HG03280 (cell line): ENCODE results near the gene CAPN1.
"Not testable (repeated sequence)": the region's sequence is repeated elsewhere in the genome, so short reads cannot be mapped to it uniquely, and the experiment has no call there.

Experiments
- ATAC-seq: cut with Tn5 transposase; IDR thresholded peaks from one replicate; pipeline ENCODE4 v1.9.1; 2021; ENCODE audit warnings: mild to moderate bottlenecking, moderate library complexity; ENCODE audit not compliant: unreplicated experiment

Gene CAPN1

DNA sequence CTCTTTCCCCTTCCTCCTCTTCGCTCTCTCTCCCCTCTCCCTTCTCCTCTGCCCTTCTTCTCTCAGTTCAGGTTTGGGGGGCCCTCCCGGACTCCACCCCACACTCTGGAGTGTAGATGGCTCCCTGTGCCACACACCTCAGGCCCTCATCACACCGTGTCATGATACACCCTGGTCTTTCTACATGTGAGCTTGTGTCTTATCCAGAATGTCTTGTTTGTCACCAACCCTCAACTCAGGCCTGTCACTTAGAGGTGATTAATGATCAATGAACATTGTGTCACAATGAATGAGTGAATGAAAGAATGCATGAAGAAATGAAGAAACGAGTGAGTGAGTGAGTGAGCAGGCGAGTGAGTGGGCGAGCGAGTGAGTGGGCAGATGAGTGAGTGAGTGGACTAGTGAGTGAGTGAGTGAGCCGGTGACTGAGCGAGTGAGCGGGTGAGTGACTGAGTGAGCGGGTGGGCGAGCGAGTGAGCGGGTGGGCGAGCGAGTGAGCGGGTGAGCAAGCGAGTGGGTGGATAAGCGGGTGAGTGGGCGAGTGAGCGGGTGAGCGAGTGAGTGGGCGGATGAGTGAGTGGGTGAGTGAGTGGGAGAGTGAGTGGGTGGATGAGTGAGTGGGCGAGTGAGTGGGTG is 33.8 kb downstream of the CAPN1 start:
- no peak for ATAC-seq

DNA sequence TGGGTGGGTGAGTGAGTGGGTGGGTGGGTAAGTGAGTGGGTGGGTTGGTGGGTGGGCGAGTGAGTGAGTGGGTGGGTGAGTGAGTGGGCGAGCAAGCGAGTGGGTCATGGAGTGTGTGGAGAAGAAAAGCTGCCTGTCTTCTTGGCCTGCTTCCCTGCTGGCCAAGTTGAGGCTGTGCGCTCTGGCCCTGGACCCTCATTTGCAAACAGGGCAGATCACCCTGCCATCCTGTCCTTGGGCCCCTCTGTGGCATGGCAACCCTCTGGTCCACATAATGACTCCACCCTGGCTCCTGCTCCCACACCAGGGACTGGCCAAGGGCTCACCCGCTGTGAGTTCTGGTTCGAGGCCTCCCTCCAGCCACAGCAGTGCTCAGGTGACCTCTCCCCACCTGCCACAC is 35.1 kb downstream of the CAPN1 start:
- ATAC-seq, result no peak

- ATAC-seq, result no peak
Observed at GRCh38 chr11:65217441-65218423, 36.0 kb downstream of the CAPN1 start.

DNA sequence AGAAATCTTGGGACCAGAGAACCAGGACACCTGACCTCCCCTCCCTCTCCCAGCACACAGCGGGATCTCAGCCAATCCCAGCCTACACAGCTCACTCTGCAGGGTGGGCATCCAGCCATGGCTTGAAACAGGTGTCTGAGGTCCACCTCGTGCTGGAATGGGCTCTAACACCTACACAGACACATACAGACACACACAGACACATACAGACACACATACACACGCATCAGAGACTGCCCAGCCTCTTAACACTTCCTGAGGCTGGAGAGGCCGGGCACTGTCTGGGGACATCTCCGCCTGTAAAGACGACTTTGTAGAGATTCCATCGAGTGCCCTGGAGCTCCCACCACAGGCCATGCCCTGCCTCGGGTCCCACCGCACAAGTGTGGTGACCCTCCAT is 36.7 kb downstream of the CAPN1 start:
- ATAC-seq, result no peak

GRCh38 chr11:65219930-65220213 is 38.1 kb downstream of the CAPN1 start:
- no peak for ATAC-seq

DNA sequence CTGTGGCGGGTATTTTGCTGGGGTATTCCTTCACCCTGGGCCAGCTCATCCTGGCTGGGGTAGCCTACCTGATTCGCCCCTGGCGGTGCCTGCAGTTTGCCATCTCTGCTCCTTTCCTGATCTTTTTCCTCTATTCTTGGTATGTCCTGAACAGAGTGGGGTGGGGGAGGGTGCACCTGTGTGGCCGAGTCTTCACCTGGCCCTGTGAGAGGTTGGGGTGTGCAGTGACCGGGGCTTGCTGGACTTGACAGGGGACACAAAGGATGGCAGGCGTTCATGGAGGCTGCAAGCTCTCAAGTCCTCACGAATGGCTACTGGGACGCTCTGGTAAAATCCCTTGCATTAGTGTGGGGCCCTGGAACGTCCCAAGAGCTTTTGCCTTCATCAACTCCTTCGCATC is 39.3 kb downstream of the CAPN1 start:
- ATAC-seq, result no peak

DNA sequence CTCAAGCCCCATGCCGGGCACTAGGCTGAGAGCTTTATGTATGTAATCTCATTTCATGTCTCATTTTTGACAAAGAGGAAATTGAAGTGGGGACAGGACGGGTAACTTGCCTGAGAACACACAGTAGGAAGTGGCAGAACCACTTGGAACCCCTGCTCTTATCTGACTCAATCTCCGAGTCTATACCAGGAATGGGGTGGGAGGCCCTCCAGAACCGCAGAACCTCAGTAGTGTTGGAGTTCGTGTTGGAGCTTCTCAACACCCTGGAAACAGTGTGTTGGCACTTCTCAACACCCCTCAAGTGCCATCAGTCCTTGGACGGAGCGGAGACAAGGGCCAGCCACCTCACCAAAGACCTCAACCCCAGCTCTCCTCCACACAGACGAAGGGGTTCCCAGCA is 41.3 kb downstream of the CAPN1 start:
- no peak for ATAC-seq

DNA sequence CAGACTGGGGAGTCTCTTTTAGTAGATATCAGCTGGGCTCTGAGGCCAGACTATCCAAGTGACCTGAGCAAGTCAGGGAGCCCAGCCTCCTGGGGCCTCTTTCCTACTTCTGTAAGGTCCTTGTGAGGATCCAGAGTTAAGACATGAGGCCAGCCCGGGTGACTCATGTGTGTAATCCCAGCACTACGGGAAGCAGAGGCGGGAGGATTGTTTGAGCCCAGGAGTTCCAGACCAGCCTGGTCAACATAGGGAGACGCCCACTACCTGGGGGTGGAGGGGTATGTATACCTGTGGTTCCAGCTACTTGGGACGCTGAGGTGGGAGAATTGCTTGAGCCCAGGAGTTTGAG is 43.2 kb downstream of the CAPN1 start:
- no peak for ATAC-seq

GRCh38 chr11:65225279-65226102 is 43.8 kb downstream of the CAPN1 start:
- ATAC-seq, result no peak

DNA sequence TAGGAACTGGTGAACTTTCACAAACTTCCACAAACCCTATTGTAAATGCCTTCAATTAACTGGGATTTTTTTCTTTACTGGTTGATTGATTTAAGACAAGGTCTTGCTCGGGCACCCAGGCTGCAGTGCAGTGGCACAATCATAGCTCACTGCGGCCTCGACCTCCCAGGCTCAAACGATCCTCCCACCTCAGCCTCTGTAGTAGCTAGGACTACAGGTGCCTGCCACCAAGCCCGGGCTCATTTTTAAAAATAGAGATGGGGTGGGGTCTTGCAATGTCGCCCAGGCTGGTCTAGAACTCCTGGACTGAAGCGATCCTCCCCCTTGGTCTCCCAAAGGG is 44.3 kb downstream of the CAPN1 start:
- no peak for ATAC-seq

DNA sequence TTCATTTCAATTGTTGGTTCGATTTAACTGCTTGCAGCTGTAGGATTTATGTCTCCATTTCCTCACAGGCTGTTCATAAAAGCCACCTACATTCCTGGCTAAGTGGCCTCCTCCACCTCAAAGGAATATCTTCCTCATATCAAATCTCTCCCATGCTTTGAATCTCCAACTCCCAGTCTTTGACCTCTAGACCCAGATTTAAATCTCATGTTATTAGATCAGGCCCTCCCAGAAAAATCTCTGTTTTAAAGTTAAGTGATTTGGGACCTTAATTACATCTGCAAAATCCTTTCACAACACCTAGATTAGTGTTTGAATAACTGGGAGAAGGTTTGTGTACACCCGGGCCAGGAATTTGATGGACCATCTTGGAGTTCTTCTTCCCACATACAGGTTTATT is 46.2 kb downstream of the CAPN1 start:
- ATAC-seq, result no peak

- no peak for ATAC-seq
Observed at GRCh38 chr11:65236194-65237059, 54.7 kb downstream of the CAPN1 start.

DNA sequence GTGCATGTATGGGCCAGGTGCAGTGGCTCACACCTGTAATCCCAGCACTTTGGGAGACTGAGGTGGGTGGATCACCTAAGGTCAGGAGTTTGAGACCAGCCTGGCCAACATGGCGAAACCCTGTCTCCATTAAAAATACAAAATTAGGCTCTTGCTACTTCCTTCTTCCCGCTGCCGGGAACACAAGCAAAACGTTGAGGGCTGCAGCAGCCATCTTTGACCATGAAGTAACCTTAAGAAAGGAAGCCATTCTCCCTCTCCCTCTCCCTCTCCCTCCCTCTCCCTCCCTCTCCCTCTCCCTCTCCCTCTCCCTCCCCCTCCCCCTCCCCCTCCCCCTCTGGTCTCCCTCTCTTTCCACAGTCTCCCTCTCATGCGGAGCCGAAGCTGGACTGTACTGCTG is 56.6 kb downstream of the CAPN1 start:
- ATAC-seq, result not testable (repeated sequence)

GRCh38 chr11:65241134-65241533 is 59.4 kb downstream of the CAPN1 start:
- no peak for ATAC-seq

DNA sequence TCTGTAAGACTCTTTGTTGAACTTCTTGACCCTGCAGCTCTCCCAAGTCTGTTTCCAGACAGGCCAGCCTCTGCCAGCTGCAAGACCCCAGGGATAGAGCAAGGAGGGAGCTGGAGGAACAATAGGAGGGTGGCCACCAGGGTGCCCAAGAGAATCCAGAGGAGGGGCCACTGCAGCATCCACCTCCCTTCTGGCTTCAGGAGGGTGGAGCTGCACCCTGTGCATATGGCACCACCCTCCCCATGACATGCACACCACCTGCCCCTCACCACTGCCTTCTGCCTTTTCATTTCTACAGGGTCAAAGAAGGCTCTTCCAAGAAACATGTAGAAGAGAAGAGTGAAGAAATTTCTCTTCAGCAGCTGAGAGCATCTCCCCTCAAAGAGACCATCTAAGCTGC is 60.0 kb downstream of the CAPN1 start:
- ATAC-seq, result no peak

- no peak for ATAC-seq
Observed at GRCh38 chr11:65242389-65242788, 60.7 kb downstream of the CAPN1 start.

DNA sequence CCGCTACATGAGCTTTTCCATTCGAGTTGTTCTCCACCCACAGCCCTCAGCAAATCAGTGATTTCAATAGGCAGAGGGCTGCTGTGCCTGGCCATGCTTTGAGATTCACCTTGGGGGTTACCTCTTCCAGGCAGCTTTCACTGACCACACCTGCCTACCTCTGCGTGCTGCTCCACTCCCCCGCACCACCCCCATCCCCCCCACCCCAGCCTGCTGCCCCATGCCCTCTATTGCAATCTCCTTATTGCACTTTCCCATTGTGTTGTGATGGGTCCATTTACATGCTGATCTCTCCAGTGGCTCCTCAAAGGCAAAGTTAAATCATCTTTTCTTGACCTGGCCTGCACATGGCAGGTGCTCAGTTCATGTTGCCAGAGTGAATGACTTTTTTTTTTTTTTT is 62.1 kb downstream of the CAPN1 start:
- ATAC-seq, result no peak

- ATAC-seq, result not testable (repeated sequence)
Observed at GRCh38 chr11:65245046-65245445, 63.3 kb downstream of the CAPN1 start.

- no peak for ATAC-seq
Observed at GRCh38 chr11:65246506-65246905, 64.8 kb downstream of the CAPN1 start.

- ATAC-seq, result not testable (repeated sequence)
Observed at GRCh38 chr11:65248184-65248710, 66.5 kb downstream of the CAPN1 start.

- no peak for ATAC-seq
Observed at GRCh38 chr11:65251476-65251875, 69.7 kb downstream of the CAPN1 start.
